Activated B cell treated with CpG ODN at 0.5 μM for 24 hours (primary cell): ENCODE measurements around the gene AFF1. TPM values are rescaled to one million over a fixed set of nuclear protein-coding genes. Genes with fewer than 3 reads are reported as not detected.

Experiments used
- ATAC-seq: fragments of 200-7000 bp; cut with Tn5 transposase; one replicate; pipeline ENCODE4 v1.10.0; 2021; ENCODE audit warnings: low read depth, mild to moderate bottlenecking, moderate library complexity
- CTCF ChIA-PET: fragments of 350-600 bp; sonication (Branson Sonifier 250); formaldehyde crosslinking; loops from one replicate; lab custom pipeline; 2021; ENCODE audit warnings: antibody characterized with exemption; lab: Charles Lee
- POLR2A ChIA-PET: fragments of 350-600 bp; sonication (Branson Sonifier 250); formaldehyde crosslinking; loops from one replicate; lab custom pipeline; 2021; ENCODE audit warnings: antibody characterized with exemption; lab: Charles Lee
- DNase-seq: peaks from one replicate; pipeline ENCODE4 v3.0.0; 2022
- H3K27ac Mint-ChIP-seq: one replicate; pipeline ENCODE4 v1.8.0; 2020; ENCODE audit warnings: mixed read lengths
- H3K27me3 Mint-ChIP-seq: one replicate; pipeline ENCODE4 v1.8.0; 2021; ENCODE audit warnings: mixed read lengths
- H3K36me3 Mint-ChIP-seq: one replicate; pipeline ENCODE4 v1.8.0; 2021; ENCODE audit warnings: low read depth, mixed read lengths
- H3K4me1 Mint-ChIP-seq: one replicate; pipeline ENCODE4 v1.8.0; 2021; ENCODE audit warnings: mixed read lengths
- H3K4me3 Mint-ChIP-seq: one replicate; pipeline ENCODE4 v1.8.0; 2020; ENCODE audit warnings: mild to moderate bottlenecking, mixed read lengths
- H3K9me3 Mint-ChIP-seq: one replicate; pipeline ENCODE4 v1.8.0; 2020; ENCODE audit warnings: mixed read lengths
- CTCF ChIP-seq: fragments of 200-600 bp; IDR thresholded peaks from one replicate; pipeline ENCODE4 v1.8.0; 2022; ENCODE audit warnings: antibody characterized with exemption, mild to moderate bottlenecking
- intact Hi-C: fragments of 100-400 bp; cut with micrococcal nuclease; formaldehyde crosslinking; loops from one replicate; pipeline ENCODE4 v1.15.1; 2024
- total RNA-seq: library from RNA; stranded (reverse); gene quantifications from 2 replicates; pipeline ENCODE4 v1.2.3, GENCODE V29; 2022

The AFF1 gene
- total RNA-seq, 1 donor from 2014 or later, result 60.8 TPM

GRCh38 chr4:87090305-87090704 lies 155.5 kb downstream of the AFF1 start:
- CTCF ChIA-PET, result interaction anchor here (0.7 to 6.4 kb wide), 4 partner anchors 84 to 168 kb away, joined by 3 to 313 read pairs (median 3); partner anchors contain the start of gene AFF1
- Mint-ChIP-seq H3K4me1 (peaks cover 23% of the 10 kb centered on the region), H3K27me3 (no peaks in the 10 kb centered on the region), H3K9me3 (no peaks in the 10 kb centered on the region), H3K27ac (no peak overlapping the region), H3K4me3 (no peak overlapping the region), H3K36me3 (peaks cover 44% of the 10 kb centered on the region)
- POLR2A ChIA-PET, result interaction anchor here (0.7 to 3.6 kb wide), 2 partner anchors 84 to 154 kb away, joined by 3 to 25 read pairs; no protein-coding TSS in a partner anchor
- DNase-seq, result no peak
- no peak for TF ChIP-seq CTCF
- no peak for ATAC-seq
- intact Hi-C loops, result loop anchor here (5.0 kb wide), 2 partner anchors 147 to 593 kb away; no protein-coding TSS in a partner anchor

- Mint-ChIP-seq H3K4me1 (peaks cover 20% of the 10 kb centered on the region), H3K27me3 (no peaks in the 10 kb centered on the region), H3K4me3 (no peak overlapping the region), H3K9me3 (no peaks in the 10 kb centered on the region), H3K36me3 (peaks cover 43% of the 10 kb centered on the region), H3K27ac (peak overlapping the region; percentile 30)
- CTCF ChIA-PET, result interaction anchor here (0.7 to 6.4 kb wide), 21 partner anchors 10 to 181 kb away, joined by 3 to 313 read pairs (median 5); partner anchors contain the start of gene AFF1
- ATAC-seq (peak; percentile 59), DNase-seq (no peak)
- TF ChIP-seq CTCF, result no peak
- intact Hi-C loops, result loop anchor here (1.0 to 5.0 kb wide), 8 partner anchors 19 to 595 kb away; no protein-coding TSS in a partner anchor
- POLR2A ChIA-PET, result interaction anchor here (0.5 to 3.6 kb wide), 6 partner anchors 19 to 170 kb away, joined by 3 to 25 read pairs (median 7); partner anchors contain the start of gene AFF1
Observed at GRCh38 chr4:87092389-87093141, 157.8 kb downstream of the AFF1 start.

GRCh38 chr4:87093443-87094123 lies 158.8 kb downstream of the AFF1 start:
- Mint-ChIP-seq H3K4me1 (peaks cover 20% of the 10 kb centered on the region), H3K36me3 (peaks cover 45% of the 10 kb centered on the region), H3K4me3 (no peak overlapping the region), H3K27me3 (no peaks in the 10 kb centered on the region), H3K9me3 (no peaks in the 10 kb centered on the region), H3K27ac (peak overlapping the region; percentile 62)
- ATAC-seq (peak; percentile 89), DNase-seq (no peak)
- ChIA-PET POLR2A (interaction anchor here (1.0 to 3.6 kb wide), 5 partner anchors 20 to 171 kb away, joined by 4 to 25 read pairs (median 9); partner anchors contain the start of gene AFF1), CTCF (interaction anchor here (0.6 to 6.4 kb wide), 25 partner anchors 10 to 595 kb away, joined by 3 to 313 read pairs (median 5); partner anchors contain the start of gene AFF1)
- intact Hi-C loops, result loop anchor here (1.0 to 5.0 kb wide), 8 partner anchors 20 to 596 kb away; no protein-coding TSS in a partner anchor
- TF ChIP-seq CTCF, result peak; percentile 15

GRCh38 chr4:87097075-87097474 lies 162.3 kb downstream of the AFF1 start:
- CTCF ChIA-PET, result interaction anchor here (0.9 to 3.2 kb wide), 2 partner anchors 175 to 177 kb away, joined by 3 to 42 read pairs; no protein-coding TSS in a partner anchor
- Mint-ChIP-seq H3K36me3 (peaks cover 53% of the 10 kb centered on the region), H3K27ac (no peak overlapping the region), H3K4me3 (no peak overlapping the region), H3K9me3 (no peaks in the 10 kb centered on the region), H3K4me1 (peaks cover 19% of the 10 kb centered on the region), H3K27me3 (no peaks in the 10 kb centered on the region)
- ATAC-seq (no peak), DNase-seq (no peak)
- intact Hi-C loops, result no loop called here
- no peak for TF ChIP-seq CTCF
- POLR2A ChIA-PET, result no interaction called here
